ENCODE measurements around the gene TIMM17B.

Gene TIMM17B

DNA sequence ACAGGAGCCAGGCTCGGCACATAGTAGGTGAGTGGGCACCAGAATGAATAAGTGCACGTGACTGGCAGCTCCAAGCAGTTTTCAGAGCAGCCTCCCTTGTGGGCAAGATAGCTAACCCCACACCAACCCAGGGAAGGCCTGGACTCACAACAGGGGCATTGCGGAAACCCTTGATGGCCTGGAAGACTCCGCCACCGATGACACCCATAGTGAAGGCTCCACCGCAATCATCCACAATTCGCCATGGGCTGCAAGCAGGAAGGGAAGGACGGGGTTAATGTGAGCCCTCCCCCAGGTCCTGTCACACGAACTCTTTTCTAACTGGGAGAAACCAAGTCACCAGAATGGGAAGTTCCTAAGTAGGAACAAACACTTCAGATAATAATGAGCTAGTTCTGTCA is 957 bp downstream of the TIMM17B start:
- DNase-seq (ENCODE audit: low read depth) = peak; percentile 34
- TF ChIP-seq, protein P1, sequence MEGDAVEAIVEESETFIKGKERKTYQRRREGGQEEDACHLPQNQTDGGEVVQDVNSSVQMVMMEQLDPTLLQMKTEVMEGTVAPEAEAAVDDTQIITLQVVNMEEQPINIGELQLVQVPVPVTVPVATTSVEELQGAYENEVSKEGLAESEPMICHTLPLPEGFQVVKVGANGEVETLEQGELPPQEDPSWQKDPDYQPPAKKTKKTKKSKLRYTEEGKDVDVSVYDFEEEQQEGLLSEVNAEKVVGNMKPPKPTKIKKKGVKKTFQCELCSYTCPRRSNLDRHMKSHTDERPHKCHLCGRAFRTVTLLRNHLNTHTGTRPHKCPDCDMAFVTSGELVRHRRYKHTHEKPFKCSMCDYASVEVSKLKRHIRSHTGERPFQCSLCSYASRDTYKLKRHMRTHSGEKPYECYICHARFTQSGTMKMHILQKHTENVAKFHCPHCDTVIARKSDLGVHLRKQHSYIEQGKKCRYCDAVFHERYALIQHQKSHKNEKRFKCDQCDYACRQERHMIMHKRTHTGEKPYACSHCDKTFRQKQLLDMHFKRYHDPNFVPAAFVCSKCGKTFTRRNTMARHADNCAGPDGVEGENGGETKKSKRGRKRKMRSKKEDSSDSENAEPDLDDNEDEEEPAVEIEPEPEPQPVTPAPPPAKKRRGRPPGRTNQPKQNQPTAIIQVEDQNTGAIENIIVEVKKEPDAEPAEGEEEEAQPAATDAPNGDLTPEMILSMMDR (conservative IDR thresholded peaks at IDR 0.05; ENCODE audit: control insufficient read depth, insufficient read depth, low read depth, low read length) = no peak
- H3K4me3 ChIP-seq (ENCODE audit: control insufficient read depth, low read depth, low read length) = peak overlapping the region; percentile 80

GRCh38 chrX:48894891-48895290 is 2.7 kb downstream of the TIMM17B start:
- DNase-seq (ENCODE audit: low read depth) = no peak
- no peak overlapping the region for H3K4me3 ChIP-seq (ENCODE audit: control insufficient read depth, low read depth, low read length)
- TF ChIP-seq, protein P1 (conservative IDR thresholded peaks at IDR 0.05; ENCODE audit: control insufficient read depth, insufficient read depth, low read depth, low read length) = no peak

DNA sequence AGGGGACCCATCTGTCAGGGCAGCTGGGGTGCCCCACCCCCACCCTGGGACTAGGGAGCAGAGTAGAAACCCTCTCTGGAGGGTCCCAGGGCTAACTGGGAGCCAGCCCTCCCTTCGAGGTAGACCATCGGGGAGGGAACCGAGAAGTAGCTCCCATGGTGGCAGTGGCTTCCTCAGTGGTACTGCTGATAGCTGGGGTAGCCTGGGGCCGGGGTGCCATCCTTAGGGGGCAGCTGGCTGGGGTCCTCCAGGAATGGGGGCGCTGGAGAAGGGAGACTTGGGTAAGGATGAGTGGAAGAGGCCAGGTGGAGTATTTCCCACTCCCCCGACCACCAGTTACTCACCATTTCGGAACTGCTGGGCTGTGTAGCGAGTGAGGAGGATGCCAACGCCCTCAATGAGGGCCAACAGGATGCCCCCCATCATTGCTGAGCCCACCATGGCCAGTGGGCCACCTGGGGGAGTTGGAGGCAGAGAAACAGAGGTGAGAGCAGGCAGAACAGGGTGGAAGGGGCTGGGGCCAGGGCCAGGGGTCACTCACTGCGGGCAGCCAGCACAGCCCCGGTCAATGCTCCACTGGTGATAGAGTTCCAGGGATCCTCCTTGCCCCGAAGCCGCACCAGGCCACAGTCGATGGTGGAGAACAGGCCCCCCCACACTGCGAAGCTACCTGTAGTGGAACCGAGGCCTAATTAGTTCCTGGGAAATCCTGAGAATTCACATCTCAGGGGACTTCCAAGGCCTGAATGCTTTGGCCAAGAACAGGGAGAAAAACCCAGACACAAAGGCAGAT is 3.8 kb downstream of the TIMM17B start:
- H3K4me3 ChIP-seq (ENCODE audit: control insufficient read depth, low read depth, low read length) = no peak overlapping the region
- TF ChIP-seq, protein P1 (conservative IDR thresholded peaks at IDR 0.05; ENCODE audit: control insufficient read depth, insufficient read depth, low read depth, low read length) = no peak
- no peak for DNase-seq (ENCODE audit: low read depth)

DNA sequence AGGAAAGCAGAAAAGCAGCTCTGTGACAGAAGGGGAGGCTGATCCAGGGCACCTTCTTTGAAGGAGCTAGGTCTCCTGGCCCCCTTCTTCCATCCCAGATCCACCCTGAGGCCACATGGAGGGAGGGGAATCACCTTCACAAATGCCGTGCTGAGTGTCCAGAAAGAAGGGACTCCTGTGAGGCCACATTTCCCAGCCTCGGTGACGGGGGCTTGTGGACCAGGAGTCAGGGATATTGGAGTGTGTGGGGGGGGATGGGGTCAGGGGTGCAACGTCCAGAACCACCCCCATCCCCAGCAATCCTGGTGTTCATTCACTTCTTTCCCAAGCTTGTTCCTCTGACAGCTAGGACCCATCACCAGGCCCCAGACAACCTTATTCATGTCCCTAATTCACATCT is 4.7 kb downstream of the TIMM17B start:
- no peak for DNase-seq (ENCODE audit: low read depth)
- TF ChIP-seq, protein P1 (conservative IDR thresholded peaks at IDR 0.05; ENCODE audit: control insufficient read depth, insufficient read depth, low read depth, low read length) = no peak
- H3K4me3 ChIP-seq (ENCODE audit: control insufficient read depth, low read depth, low read length) = no peak overlapping the region

GRCh38 chrX:48891402-48892288 is 5.9 kb downstream of the TIMM17B start:
- H3K4me3 ChIP-seq (ENCODE audit: control insufficient read depth, low read depth, low read length) = peak overlapping the region; percentile 40
- TF ChIP-seq, protein P1 (conservative IDR thresholded peaks at IDR 0.05; ENCODE audit: control insufficient read depth, insufficient read depth, low read depth, low read length) = peak; percentile 33
- peak; percentile 78 for DNase-seq (ENCODE audit: low read depth)

GRCh38 chrX:48890934-48891401 is 6.6 kb downstream of the TIMM17B start:
- TF ChIP-seq, protein P1 (conservative IDR thresholded peaks at IDR 0.05; ENCODE audit: control insufficient read depth, insufficient read depth, low read depth, low read length) = no peak
- H3K4me3 ChIP-seq (ENCODE audit: control insufficient read depth, low read depth, low read length) = peak overlapping the region; percentile 40
- DNase-seq (ENCODE audit: low read depth) = no peak
